ENCODE results near the gene CTRB1. TPM values are rescaled to one million over a fixed set of nuclear protein-coding genes. Genes with fewer than 3 reads are reported as not detected.

CTRB1 gene
- total RNA-seq, 1 experiment from 2014 or later, result 5.6 TPM

DNA sequence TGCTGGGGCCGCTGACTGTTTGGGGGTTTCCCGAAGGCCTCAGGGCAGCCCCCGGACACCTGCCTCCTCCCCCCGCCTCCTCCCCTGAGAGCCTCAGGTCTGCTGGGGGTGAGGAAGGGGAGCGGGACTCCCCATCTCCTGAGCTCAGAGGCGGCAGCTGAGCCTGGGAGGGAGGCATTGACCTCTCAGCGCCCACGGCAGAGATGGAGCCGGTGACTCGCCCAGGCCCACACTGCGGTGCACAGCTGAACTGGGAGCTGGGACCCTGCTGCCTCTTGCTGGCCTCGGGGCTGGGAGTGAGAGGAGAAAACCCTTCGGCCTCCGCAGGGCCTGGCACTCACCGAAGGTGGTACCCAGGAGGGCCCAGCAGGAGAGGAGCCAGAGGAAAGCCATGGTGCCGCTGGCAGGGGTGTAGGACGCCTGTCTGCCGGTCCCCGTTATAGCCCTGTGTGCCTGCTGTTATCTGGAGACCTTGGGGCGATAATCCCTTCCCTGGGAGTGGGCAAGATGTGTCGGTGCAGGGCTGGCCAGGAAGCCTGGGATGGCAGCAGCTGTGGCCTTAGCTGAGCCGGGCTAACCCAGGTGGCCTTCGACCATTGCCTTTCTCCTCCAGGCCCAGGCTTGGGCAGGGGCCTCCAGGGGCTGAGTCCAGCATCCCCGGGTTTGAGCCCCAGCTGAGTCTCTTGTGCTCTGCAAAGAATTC is 11.9 kb upstream of the CTRB1 start, which contains the start of gene CTRB2:
Gene CTRB2, minus strand, starts transcription at position 413 of the 703 bp plus-strand sequence. Its CDS starts 20 bp downstream, at position 393.
- no peaks in the 10 kb centered on the region for H3K4me1 ChIP-seq (ENCODE audit: control insufficient read depth in 1 of 2, insufficient read depth in 2 of 2, low read length in 2 of 2)
- RAD21 ChIA-PET (ENCODE audit: low non-redundant PET in 1 of 2, low total read pairs in 2 of 2, uncharacterized antibody in 2 of 2, unreplicated experiment in 2 of 2), result no interaction called here
- H3K36me3 ChIP-seq (ENCODE audit: control insufficient read depth in 1 of 2, insufficient read depth in 2 of 2, low read length in 2 of 2), result no peaks in the 10 kb centered on the region
- no peak within 1 kb of the TSS for H3K9ac ChIP-seq (ENCODE audit: low read length)
- intact Hi-C loops (cut with micrococcal nuclease), result no loop called here
- POLR2A ChIA-PET, result interaction anchor here (1.0 kb wide), 1 partner anchor 18 kb away, joined by 4 read pairs; no protein-coding TSS in a partner anchor
- no peaks in the 10 kb centered on the region for H3K9me2 ChIP-seq (ENCODE audit: insufficient read depth)
- CTCF ChIA-PET, result no interaction called here
- H3K79me2 ChIP-seq (ENCODE audit: insufficient read depth, low read length), result no peaks in the 10 kb centered on the region
- H3K9me3 ChIP-seq (ENCODE audit: control insufficient read depth in 1 of 2, insufficient read depth in 1 of 2, low read depth in 1 of 2, low read length in 2 of 2), result no peaks in the 10 kb centered on the region
- ATAC-seq (0 out of 2 replicates have a peak, but pooled peaks have one; percentile 15), DNase-seq (ENCODE audit: low read depth, low spot score) (no peak)
- no peak within 1 kb of the TSS for H3K4me2 ChIP-seq (ENCODE audit: low read length)
- H4K20me1 ChIP-seq (ENCODE audit: insufficient read depth), result no peaks in the 10 kb centered on the region
- no TSS peak for BruUV-seq (replicated peaks)
- no peak within 1 kb of the TSS for H3K27ac ChIP-seq (ENCODE audit: low read depth, low read length)
- H3K27me3 ChIP-seq (ENCODE audit: insufficient read depth, low read length), result no peaks in the 10 kb centered on the region
- no peak within 1 kb of the TSS for H3K4me3 ChIP-seq (replicated peaks in 1 of 2; ENCODE audit: low read depth in 1 of 2, low read length in 2 of 2)
- no peak within 1 kb of the TSS for H2AFZ ChIP-seq (ENCODE audit: low read depth, low read length, poor library complexity, severe bottlenecking)
- TF ChIP-seq EZH2 (IDR thresholded peaks at IDR 0.05) (no peak), ELF1 (IDR thresholded peaks at IDR 0.05; ENCODE audit: borderline replicate concordance, low read depth) (no peak), ZFX (IDR thresholded peaks at IDR 0.05) (no peak), SIN3A (IDR thresholded peaks at IDR 0.05; ENCODE audit: low read depth) (no peak), FOSL1 (IDR thresholded peaks at IDR 0.05; ENCODE audit: low read depth) (no peak), CBX3 (IDR thresholded peaks at IDR 0.05; ENCODE audit: low read depth) (no peak), YY1 (IDR thresholded peaks at IDR 0.05; ENCODE audit: extremely low read depth, insufficient replicate concordance, low read depth, low read length) (no peak)
- TF ChIP-seq, protein P1, sequence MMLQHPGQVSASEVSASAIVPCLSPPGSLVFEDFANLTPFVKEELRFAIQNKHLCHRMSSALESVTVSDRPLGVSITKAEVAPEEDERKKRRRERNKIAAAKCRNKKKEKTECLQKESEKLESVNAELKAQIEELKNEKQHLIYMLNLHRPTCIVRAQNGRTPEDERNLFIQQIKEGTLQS (IDR thresholded peaks at IDR 0.05), result no peak
- TF ChIP-seq, protein P2, sequence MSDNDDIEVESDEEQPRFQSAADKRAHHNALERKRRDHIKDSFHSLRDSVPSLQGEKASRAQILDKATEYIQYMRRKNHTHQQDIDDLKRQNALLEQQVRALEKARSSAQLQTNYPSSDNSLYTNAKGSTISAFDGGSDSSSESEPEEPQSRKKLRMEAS (IDR thresholded peaks at IDR 0.05), result no peak
- TF ChIP-seq, protein P3, sequence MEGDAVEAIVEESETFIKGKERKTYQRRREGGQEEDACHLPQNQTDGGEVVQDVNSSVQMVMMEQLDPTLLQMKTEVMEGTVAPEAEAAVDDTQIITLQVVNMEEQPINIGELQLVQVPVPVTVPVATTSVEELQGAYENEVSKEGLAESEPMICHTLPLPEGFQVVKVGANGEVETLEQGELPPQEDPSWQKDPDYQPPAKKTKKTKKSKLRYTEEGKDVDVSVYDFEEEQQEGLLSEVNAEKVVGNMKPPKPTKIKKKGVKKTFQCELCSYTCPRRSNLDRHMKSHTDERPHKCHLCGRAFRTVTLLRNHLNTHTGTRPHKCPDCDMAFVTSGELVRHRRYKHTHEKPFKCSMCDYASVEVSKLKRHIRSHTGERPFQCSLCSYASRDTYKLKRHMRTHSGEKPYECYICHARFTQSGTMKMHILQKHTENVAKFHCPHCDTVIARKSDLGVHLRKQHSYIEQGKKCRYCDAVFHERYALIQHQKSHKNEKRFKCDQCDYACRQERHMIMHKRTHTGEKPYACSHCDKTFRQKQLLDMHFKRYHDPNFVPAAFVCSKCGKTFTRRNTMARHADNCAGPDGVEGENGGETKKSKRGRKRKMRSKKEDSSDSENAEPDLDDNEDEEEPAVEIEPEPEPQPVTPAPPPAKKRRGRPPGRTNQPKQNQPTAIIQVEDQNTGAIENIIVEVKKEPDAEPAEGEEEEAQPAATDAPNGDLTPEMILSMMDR (IDR thresholded peaks at IDR 0.05 in 2 of 3, conservative IDR thresholded peaks at IDR 0.05 in 1 of 3; ENCODE audit: borderline replicate concordance in 1 of 3, insufficient read depth in 1 of 3, low read depth in 2 of 3, low read length in 2 of 3), result no peak
